Keratinocyte (primary cell): Measurements from ENCODE around the gene MET.

Experiments used
- EZH2 ChIP-seq: IDR thresholded peaks from one replicate; pipeline ENCODE4 v1.6.1; 2012; ENCODE audit warnings: inconsistent platforms, mild to moderate bottlenecking, low read length, moderate library complexity
- TF ChIP-seq, protein P1 (sequence below), 3 experiments: IDR thresholded peaks in 1 of 3; conservative IDR thresholded peaks in 1 of 3; optimal IDR thresholded peaks in 1 of 3; 2 replicates in 2 of 3; 3 replicates in 1 of 3; pipeline versions ENCODE3 to v1.5.1; 2011; ENCODE audit warnings: low read length in 3 of 3, mild to moderate bottlenecking in 3 of 3, moderate library complexity in 2 of 3, control low read depth in 1 of 3, inconsistent platforms in 1 of 3; ENCODE audit not compliant: insufficient read depth in 2 of 3; ENCODE audit errors: extremely low read depth in 1 of 3

DNA sequence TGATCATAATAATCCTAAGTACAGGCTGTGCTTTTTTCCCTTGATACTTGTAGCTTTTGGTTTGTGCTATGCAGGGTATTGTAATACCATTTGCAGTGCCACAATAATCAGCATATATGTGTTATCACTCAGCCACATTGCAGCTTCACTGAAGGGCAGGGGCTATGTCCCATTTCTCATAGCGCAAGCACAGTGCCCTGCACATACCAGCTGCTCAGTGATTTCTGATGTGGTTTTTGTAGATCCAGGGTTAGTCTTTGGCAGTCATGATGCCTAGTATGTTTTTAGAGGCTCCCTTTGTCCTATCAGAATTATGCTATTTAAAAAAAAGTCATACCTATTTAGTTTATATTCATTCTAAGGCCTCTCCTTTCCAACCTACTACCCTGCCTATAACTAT lies 25.8 kb downstream of the MET start:
- TF ChIP-seq, protein P1, sequence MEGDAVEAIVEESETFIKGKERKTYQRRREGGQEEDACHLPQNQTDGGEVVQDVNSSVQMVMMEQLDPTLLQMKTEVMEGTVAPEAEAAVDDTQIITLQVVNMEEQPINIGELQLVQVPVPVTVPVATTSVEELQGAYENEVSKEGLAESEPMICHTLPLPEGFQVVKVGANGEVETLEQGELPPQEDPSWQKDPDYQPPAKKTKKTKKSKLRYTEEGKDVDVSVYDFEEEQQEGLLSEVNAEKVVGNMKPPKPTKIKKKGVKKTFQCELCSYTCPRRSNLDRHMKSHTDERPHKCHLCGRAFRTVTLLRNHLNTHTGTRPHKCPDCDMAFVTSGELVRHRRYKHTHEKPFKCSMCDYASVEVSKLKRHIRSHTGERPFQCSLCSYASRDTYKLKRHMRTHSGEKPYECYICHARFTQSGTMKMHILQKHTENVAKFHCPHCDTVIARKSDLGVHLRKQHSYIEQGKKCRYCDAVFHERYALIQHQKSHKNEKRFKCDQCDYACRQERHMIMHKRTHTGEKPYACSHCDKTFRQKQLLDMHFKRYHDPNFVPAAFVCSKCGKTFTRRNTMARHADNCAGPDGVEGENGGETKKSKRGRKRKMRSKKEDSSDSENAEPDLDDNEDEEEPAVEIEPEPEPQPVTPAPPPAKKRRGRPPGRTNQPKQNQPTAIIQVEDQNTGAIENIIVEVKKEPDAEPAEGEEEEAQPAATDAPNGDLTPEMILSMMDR (optimal IDR thresholded peaks at IDR 0.05 in 1 of 3, IDR thresholded peaks at IDR 0.05 in 1 of 3, conservative IDR thresholded peaks at IDR 0.05 in 1 of 3; ENCODE audit: extremely low read depth in 1 of 3, insufficient read depth in 2 of 3, low read length in 3 of 3) = no peak
- no peak for TF ChIP-seq EZH2
